Right cardiac atrium (tissue), 5 donors: Measurements from ENCODE around the gene AMELY. TPM values are rescaled to one million over a fixed set of nuclear protein-coding genes. Genes with fewer than 3 reads are reported as not detected.

Experiments used
- ATAC-seq, 2 donors: fragments of 200-7000 bp; cut with Tn5 transposase; one replicate each; pipeline versions ENCODE4 v1.8.0 to v1.9.1; 2020; ENCODE audit warnings: moderate library complexity in 2 of 2, mild to moderate bottlenecking in 1 of 2
- DNase-seq, 3 donors: peaks; one replicate each; pipeline ENCODE4 v3.0.0-alpha.2; 2020
- H3K27ac ChIP-seq: one replicate; pipeline ENCODE4 v1.5.1; 2013; ENCODE audit warnings: mild to moderate bottlenecking, low read length, control low read depth, moderate library complexity
- H3K27me3 ChIP-seq: one replicate; pipeline ENCODE4 v1.6.1; 2013; ENCODE audit not compliant: control insufficient read depth, insufficient read depth
- H3K4me1 ChIP-seq: one replicate; pipeline ENCODE4 v1.6.1; 2013; ENCODE audit warnings: low read length; ENCODE audit not compliant: control insufficient read depth, insufficient read depth
- H3K4me3 ChIP-seq: one replicate; pipeline ENCODE4 v1.5.1; 2013; ENCODE audit warnings: low read length, control low read depth
- H3K9me3 ChIP-seq: one replicate; pipeline ENCODE4 v1.6.1; 2013; ENCODE audit warnings: low read length; ENCODE audit not compliant: control insufficient read depth
- WGBS: extraction: QIAGEN DNeasy Blood & Tissue Kit; methylation state at CpG from one replicate; pipeline ENCODE4 v1.1.7; 2013; 5-methylcytosine and 5-hydroxymethylcytosine counted together
- intact Hi-C, 4 donors: fragments of 100-400 bp; cut with DNase I; formaldehyde crosslinking; loops; one replicate each; pipeline versions ENCODE4 v1.11.0 to v1.14.0; 2022 to 2023
- long read RNA-seq, 4 donors: library from polyadenylated mRNA; unstranded; transcript quantifications; one replicate each; pipeline ENCODE4 v2.0.0, GENCODE V29; 2020 to 2021
- polyA plus RNA-seq: library from polyadenylated mRNA; stranded (reverse); fragments of 200-250 nt; gene quantifications from one replicate; pipeline ENCODE4 v1.2.3, GENCODE V29; 2013
- total RNA-seq, 4 donors: library from RNA; stranded (reverse); fragmentation: NEBNext Ultra II Directional; extraction: Animal tissue kit (Norgen Biotek cat#: 25700); gene quantifications; one replicate each; pipeline ENCODE4 v1.2.1, GENCODE V29; 2021
- donor health status: healthy with polysubstance abuse.
- donor health status: DM: no; HTN: yes; CAD: no.
- donor health status: DM: no; HTN: no; CAD: no.
- donor health status: DM: no; HTN: yes; CAD: no; lungs with severe emphysema.
- donor health status: DM: yes; HTN: yes; CAD: no.

AMELY gene, protein sequence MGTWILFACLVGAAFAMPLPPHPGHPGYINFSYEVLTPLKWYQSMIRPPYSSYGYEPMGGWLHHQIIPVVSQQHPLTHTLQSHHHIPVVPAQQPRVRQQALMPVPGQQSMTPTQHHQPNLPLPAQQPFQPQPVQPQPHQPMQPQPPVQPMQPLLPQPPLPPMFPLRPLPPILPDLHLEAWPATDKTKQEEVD
- not detected for total RNA-seq
- not detected for polyA plus RNA-seq
- long read RNA-seq, donor 1 = 0 reads
- long read RNA-seq, donor 2 = 0 reads
- long read RNA-seq, donor 3 = 0 reads
- long read RNA-seq, donor 4 = 0 reads

DNA sequence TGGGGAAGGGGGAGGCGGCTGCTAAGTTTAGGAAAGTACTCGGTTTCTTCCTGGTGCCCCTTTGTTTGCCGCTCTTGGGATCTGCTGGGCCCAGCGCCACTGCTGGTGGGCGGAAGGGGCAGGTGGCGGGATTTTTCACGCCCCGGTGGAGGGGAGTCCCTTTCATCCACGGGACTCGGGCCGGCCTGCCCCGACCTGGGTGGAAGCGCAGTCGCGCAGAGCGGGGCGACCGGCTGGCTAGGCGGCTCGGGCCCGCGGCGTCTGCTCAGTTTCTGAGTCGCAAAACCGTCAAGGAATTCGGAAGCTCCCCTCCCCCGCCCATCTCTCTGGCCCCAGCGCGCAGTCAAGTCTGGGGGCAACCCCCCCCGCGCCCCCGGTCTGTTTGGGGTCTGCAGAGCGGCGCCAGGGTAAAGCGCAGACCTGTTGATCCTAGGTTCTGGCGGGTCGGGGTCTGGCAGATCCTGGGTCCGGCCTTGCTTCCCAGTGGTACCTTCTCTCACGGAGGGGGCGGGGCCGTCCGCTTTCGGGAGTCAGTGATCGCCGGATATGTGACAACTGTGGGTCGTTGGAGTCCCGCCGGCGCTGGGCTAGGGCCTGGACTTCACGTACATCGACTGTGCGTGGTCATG lies at the start of gene AMELY:
Gene AMELY (minus strand): TSS at position 500 of the 629 bp plus-strand sequence. CDS start 39,144 bp downstream, outside the sequence.
- DNase-seq (no peak), ATAC-seq (no peak)
- peak within 1 kb of the TSS; percentile 48 for H3K4me3 ChIP-seq
- H3K27me3 ChIP-seq = no peaks in the 10 kb centered on the region
- H3K27ac ChIP-seq = no peak within 1 kb of the TSS
- H3K9me3 ChIP-seq = no peaks in the 10 kb centered on the region
- WGBS = 2% methylated on average over 52 of the region's 52 CpGs
- peaks cover 3% of the 10 kb centered on the region for H3K4me1 ChIP-seq
- intact Hi-C loops = no loop called here

DNA sequence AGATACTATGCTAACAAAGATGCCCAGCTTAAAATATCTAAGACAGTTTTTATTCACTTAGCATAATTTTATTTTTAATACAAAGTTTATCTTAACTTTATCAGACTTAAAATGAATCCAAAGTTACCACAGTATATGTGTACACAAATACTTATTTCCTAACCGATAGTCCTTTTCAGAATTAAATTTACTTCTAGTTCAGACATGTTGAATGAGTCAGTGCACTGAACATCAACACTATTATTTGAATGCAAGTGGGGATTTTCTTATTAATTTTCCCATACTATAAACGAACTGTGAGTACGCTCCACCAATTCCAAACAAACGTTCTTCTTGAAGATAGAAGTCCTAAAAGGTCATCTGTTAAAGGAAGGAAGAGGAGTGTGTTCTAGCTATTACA lies 38.4 kb upstream of the AMELY start:
- ATAC-seq (no peak), DNase-seq (no peak)
- Histone ChIP-seq H3K9me3 (no peaks in the 10 kb centered on the region), H3K4me3 (no peak overlapping the region), H3K4me1 (no peaks in the 10 kb centered on the region), H3K27me3 (no peaks in the 10 kb centered on the region), H3K27ac (no peak overlapping the region)
- intact Hi-C loops = no loop called here
- WGBS = 62% methylated on average over 4 of the region's 4 CpGs

DNA sequence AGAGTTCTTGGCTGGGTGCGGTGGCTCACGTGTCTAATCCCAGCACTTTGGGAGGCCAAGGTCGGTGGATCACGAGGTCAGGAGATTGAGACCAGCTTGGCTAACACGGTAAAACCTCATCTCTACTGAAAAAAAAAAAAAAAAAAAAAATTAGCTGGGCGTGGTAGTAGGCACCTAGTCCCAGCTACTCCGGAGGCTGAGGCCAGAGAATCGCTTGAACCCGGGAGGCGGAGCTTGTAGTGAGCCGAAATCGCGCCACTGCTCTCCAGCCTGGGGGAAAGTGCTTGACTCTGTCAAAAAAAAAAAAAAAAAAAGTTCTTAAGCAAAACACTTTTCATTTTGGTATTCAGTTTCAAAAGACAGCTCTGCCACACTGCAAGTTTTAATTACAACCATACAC lies 36.8 kb upstream of the AMELY start:
- no peak for ATAC-seq
- WGBS = 80% methylated on average over 12 of the region's 13 CpGs

DNA sequence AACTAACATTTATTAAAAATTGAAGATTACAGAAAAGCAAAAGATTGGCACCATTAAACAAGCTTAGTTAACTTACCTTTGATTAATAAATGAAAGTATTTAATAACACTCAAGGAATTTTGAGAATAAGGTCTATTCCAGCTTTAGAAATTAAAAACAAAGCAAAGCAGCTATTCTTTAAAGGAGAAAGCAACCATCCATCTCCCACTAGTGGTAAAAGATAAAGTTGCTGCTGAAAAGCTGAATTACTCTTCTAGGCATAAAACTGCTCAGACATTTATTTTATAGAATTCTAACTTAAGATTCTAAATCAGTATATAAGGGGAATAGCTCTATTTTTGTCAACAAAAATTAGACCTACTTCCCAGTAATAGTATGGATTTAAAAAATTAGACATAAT lies 36.1 kb upstream of the AMELY start:
- DNase-seq (no peak), ATAC-seq (no peak)
- intact Hi-C loops = no loop called here
- no peaks in the 10 kb centered on the region for H3K9me3 ChIP-seq
- H3K27ac ChIP-seq = no peak overlapping the region
- H3K4me1 ChIP-seq = no peaks in the 10 kb centered on the region
- no peaks in the 10 kb centered on the region for H3K27me3 ChIP-seq
- no peak overlapping the region for H3K4me3 ChIP-seq

More for the DNA sequence above, 36.8 kb upstream of the AMELY start:
- H3K9me3 ChIP-seq = no peaks in the 10 kb centered on the region
- intact Hi-C loops = no loop called here
- H3K4me1 ChIP-seq = no peaks in the 10 kb centered on the region
- no peak overlapping the region for H3K27ac ChIP-seq
- DNase-seq = no peak
- no peak overlapping the region for H3K4me3 ChIP-seq
- no peaks in the 10 kb centered on the region for H3K27me3 ChIP-seq

DNA sequence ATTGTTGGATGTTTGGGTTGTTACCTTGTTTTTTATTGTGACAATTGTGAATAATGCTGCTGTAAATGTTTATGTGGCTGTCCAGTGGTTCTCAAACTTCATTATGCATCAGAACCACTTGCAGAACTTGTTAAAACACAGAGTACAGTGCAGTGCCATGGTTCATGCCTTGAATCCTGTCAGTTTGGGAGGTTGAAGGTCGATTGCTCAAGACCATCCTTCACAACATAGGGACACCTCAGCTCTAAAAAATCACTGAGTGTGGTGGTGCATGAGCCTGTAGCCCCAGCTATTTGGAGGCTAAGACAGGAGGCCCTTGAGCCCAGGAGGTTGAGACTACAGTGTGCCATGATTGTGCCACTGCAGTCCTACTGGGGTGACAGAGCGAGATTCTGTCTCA lies 23.9 kb upstream of the AMELY start:
- 79% methylated on average over 2 of the region's 2 CpGs for WGBS
- H3K27me3 ChIP-seq = no peaks in the 10 kb centered on the region
- no peak for DNase-seq
- H3K9me3 ChIP-seq = no peaks in the 10 kb centered on the region
- H3K4me3 ChIP-seq = no peak overlapping the region
- H3K4me1 ChIP-seq = peaks cover 1% of the 10 kb centered on the region
- intact Hi-C loops = no loop called here
- ATAC-seq = no peak
- no peak overlapping the region for H3K27ac ChIP-seq

DNA sequence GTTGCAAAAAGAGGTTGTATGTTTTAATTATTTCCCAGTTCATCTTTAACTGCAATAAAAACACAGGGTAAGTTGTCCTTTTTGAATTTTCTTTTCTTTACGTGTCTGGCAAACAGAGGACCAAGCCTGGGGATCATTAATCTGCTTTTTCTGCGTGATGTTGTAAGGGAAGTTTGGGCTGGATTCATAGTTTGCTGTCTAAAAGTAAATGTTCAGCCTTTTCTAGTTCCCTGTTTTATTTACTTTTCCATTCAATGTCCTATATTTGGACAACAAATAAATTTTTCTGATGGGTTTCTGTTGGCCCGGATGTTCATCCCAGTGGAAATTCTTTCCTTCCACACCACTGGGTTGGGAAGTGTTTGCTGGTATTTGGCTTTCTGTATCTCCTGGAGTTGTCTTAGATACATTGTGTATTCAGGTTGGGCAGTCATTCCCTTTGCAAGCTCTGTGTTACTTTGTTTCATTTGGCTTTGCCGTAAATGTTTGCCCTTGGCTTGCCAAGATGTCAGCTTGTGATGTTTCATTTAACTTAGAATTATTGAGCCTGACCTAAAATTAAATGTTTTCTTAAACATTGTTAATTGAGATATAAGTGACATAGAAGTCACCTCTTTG lies 20.3 kb upstream of the AMELY start:
- intact Hi-C loops = no loop called here
- ATAC-seq = no peak
- no peak overlapping the region for H3K27ac ChIP-seq
- H3K4me1 ChIP-seq = peaks cover 1% of the 10 kb centered on the region
- no peak overlapping the region for H3K4me3 ChIP-seq
- 79% methylated on average over 4 of the region's 4 CpGs for WGBS
- no peaks in the 10 kb centered on the region for H3K27me3 ChIP-seq
- no peaks in the 10 kb centered on the region for H3K9me3 ChIP-seq
- DNase-seq = no peak

DNA sequence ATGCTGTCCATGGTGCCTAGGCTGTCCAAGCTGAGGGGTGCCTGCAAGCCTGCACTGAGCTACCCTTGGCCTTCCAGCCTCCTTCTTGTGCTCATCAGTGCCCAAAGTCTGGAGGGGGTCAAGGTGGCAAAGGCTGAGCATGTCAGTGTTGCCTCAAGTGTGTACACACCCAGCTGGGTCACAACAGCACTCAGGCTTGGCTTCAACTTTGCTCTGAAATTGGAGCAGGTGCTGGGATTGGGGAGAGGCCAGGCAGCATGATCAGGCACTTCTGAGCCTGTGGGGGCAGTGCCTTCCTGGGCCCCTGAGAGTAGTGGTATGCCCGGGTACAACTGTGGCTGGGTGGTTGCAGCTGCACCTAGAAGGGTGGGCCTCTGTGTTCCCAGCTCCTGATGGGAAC lies 17.7 kb upstream of the AMELY start:
- intact Hi-C loops = no loop called here
- ATAC-seq (no peak), DNase-seq (no peak)
- Histone ChIP-seq H3K27ac (no peak overlapping the region), H3K27me3 (no peaks in the 10 kb centered on the region), H3K4me1 (no peaks in the 10 kb centered on the region), H3K4me3 (no peak overlapping the region), H3K9me3 (no peaks in the 10 kb centered on the region)
- WGBS = 70% methylated on average over 1 of the region's 1 CpG

DNA sequence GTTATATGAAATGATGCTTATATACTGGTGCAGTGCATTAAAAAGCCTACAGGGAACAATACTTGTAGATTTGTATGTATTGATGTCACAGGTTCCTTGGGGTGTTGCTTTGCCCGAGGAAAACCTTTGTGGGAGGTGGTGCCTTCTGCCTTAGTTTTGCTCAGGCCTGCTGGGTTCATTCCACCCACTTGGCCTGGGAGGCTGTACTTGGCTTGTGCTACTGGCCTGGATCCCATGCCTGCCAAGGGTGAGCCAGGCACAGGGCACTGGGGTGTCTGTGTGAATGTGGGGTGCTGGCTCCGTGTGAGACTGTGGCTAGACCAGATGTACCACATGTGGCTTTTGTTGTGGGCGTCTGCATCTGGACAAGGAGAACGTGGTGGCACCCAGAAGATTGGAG lies 16.7 kb upstream of the AMELY start:
- DNase-seq (no peak), ATAC-seq (no peak)
- no peak overlapping the region for H3K4me3 ChIP-seq
- no peak overlapping the region for H3K27ac ChIP-seq
- H3K4me1 ChIP-seq = no peaks in the 10 kb centered on the region
- intact Hi-C loops = no loop called here
- WGBS = 67% methylated on average over 4 of the region's 4 CpGs
- H3K9me3 ChIP-seq = no peaks in the 10 kb centered on the region
- H3K27me3 ChIP-seq = no peaks in the 10 kb centered on the region

DNA sequence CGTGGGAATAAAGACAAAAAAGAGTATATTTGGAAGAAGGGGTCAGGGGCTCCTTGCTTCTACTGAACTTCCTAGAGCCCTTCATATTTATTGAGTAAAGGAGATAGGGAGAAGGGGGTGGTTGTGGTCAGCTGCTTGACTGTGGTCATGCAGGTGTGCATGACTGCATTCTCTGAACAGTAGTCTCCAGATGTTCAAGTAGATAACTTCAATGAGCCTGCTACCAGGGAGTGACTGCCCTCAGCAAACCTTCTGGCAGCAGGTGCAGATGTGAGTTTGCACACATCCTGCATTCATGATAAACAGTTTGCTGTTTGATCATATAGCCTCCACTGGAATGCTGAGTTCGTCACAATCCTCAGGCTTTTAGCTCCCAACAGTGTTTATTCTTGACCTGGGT lies 9.5 kb upstream of the AMELY start:
- no peak overlapping the region for H3K4me3 ChIP-seq
- H3K27ac ChIP-seq = no peak overlapping the region
- no peaks in the 10 kb centered on the region for H3K27me3 ChIP-seq
- H3K9me3 ChIP-seq = no peaks in the 10 kb centered on the region
- no peaks in the 10 kb centered on the region for H3K4me1 ChIP-seq
- DNase-seq = no peak
- WGBS = 66% methylated on average over 2 of the region's 2 CpGs
- no peak for ATAC-seq
- intact Hi-C loops = no loop called here

DNA sequence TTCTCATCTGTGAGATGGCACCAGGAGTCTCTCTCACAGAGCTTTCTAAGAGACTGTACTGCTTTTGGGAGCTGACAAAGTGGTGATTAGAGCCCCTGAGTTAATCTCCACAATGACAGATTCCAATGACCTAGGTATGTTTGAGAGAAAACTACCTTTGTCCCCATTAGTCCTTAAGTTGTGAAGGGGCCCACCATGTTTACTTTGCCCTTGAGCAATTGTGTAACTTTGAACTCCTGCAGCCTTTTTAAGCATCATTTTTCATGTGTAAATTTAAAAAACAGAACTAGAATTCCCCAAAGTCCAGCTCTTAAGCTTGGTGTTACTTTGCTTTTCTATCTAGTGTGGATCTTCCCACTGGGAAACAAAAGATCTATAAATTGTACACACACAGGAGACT lies 1.8 kb upstream of the AMELY start:
- ATAC-seq (no peak), DNase-seq (no peak)
- no peaks in the 10 kb centered on the region for H3K27me3 ChIP-seq
- no peak overlapping the region for H3K4me3 ChIP-seq
- no peak overlapping the region for H3K27ac ChIP-seq
- intact Hi-C loops = no loop called here
- H3K4me1 ChIP-seq = peaks cover 3% of the 10 kb centered on the region
- no peaks in the 10 kb centered on the region for H3K9me3 ChIP-seq

DNA sequence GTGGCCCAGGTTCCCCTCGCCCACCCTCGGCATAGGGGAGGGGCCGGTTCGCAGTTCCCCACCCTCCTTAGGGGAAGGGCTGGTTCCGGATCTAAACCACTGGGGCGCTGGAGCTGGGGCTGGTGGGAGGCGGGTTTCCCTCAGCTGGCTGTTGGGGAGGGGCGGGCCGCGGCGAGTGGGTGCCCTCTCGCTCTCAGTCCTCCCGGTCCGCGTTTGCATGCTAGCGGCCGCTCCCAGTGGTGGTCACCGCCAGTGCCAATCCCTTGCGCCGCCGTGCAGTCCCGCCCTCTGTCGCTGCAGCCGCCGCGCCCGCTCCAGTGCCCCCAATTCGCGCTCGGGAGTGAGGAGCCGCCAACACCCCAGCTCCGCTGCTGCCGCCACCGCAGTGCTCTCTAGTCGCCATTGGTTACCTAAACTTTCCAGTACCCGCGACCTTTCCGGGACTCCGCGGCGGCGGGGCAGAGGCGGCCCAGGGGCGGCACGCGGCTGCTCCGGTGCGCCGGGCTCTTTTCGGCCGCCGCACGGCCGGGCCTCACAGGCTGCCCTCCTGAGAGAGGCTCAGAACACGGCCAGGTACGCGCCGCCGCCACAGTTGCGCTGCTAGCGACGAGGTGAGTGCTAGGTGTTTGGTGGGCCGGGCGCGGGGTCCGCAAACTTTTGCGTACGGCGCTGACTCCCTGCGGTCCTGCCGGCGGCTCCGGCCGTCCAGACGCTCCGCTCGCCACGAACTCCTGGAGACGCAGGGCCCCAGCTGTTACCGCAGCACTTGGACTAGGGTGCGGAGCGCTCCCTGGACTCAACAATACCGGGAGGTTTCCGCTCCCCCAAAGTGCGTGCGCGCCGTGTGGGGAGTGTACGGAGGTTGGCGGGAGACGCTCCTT lies 940 bp downstream of the AMELY start, which contains the start of gene TBL1Y:
Gene TBL1Y (plus strand): TSS at position 326 of the 881 bp plus-strand sequence. CDS start 114,388 bp downstream, outside the sequence.
- ATAC-seq = peak in 1 of 2 donors; percentile 24
- H3K4me3 ChIP-seq = peak within 1 kb of the TSS; percentile 48
- no peak within 1 kb of the TSS for H3K27ac ChIP-seq
- intact Hi-C loops = no loop called here
- no peak for DNase-seq
- H3K27me3 ChIP-seq = no peaks in the 10 kb centered on the region
- no peaks in the 10 kb centered on the region for H3K9me3 ChIP-seq
- peaks cover 3% of the 10 kb centered on the region for H3K4me1 ChIP-seq
- 1% methylated on average over 87 of the region's 91 CpGs for WGBS
